H9 (cell line): Measurements from ENCODE around the gene CASP5. TPM values are rescaled to one million over a fixed set of nuclear protein-coding genes. Genes with fewer than 3 reads are reported as not detected.

ENCODE experiments used
- DNase-seq: peaks from one replicate; pipeline ENCODE4 v3.0.0-alpha.2; 2017
- H2AFZ ChIP-seq: one replicate; pipeline ENCODE4 v1.6.1; 2013; ENCODE audit warnings: mild to moderate bottlenecking, low read length, control low read depth, moderate library complexity
- H2AK5ac ChIP-seq: 2 replicates; pipeline ENCODE4 v1.6.1; 2013; ENCODE audit warnings: low read length, control low read depth, mixed read lengths; ENCODE audit not compliant: insufficient read length
- H2BK120ac ChIP-seq: one replicate; pipeline ENCODE4 v1.6.1; 2013; ENCODE audit warnings: low read depth, mild to moderate bottlenecking, low read length, control low read depth, inconsistent platforms; ENCODE audit not compliant: poor library complexity, severe bottlenecking
- H2BK12ac ChIP-seq: 2 replicates; pipeline ENCODE4 v1.6.1; 2013; ENCODE audit warnings: low read length, control low read depth, mixed read lengths, low read depth; ENCODE audit not compliant: insufficient read length
- H2BK15ac ChIP-seq: 2 replicates; pipeline ENCODE4 v1.6.1; 2013; ENCODE audit warnings: low read depth, low read length, control low read depth
- H2BK20ac ChIP-seq: one replicate; pipeline ENCODE4 v1.6.1; 2013; ENCODE audit warnings: low read depth, mild to moderate bottlenecking, low read length, control low read depth, inconsistent platforms; ENCODE audit not compliant: poor library complexity, severe bottlenecking
- H2BK5ac ChIP-seq: 2 replicates; pipeline ENCODE4 v1.6.1; 2013; ENCODE audit warnings: low read length, control low read depth, mixed read lengths; ENCODE audit not compliant: insufficient read length
- H3K14ac ChIP-seq: 2 replicates; pipeline ENCODE4 v1.6.1; 2013; ENCODE audit warnings: low read length, control low read depth; ENCODE audit not compliant: insufficient read depth
- H3K18ac ChIP-seq: 2 replicates; pipeline ENCODE4 v1.6.1; 2013; ENCODE audit warnings: low read depth, mild to moderate bottlenecking, mixed read lengths, low read length, control low read depth; ENCODE audit not compliant: insufficient read length
- H3K23ac ChIP-seq: 2 replicates; pipeline ENCODE4 v1.6.1; 2013; ENCODE audit warnings: low read length, control low read depth, mixed read lengths, low read depth; ENCODE audit not compliant: insufficient read length
- H3K23me2 ChIP-seq: 2 replicates; pipeline ENCODE4 v1.6.1; 2013; ENCODE audit warnings: low read depth, mild to moderate bottlenecking, mixed read lengths, low read length, control low read depth; ENCODE audit not compliant: insufficient read length, poor library complexity, severe bottlenecking
- H3K27ac ChIP-seq: 2 replicates; pipeline ENCODE4 v1.5.1; 2013; ENCODE audit warnings: low read length, control low read depth, mixed read lengths, low read depth; ENCODE audit not compliant: insufficient read length
- H3K27me3 ChIP-seq: 2 replicates; pipeline ENCODE4 v1.6.1; 2013; ENCODE audit warnings: low read length, control low read depth, inconsistent platforms; ENCODE audit not compliant: insufficient read depth
- H3K4ac ChIP-seq: 2 replicates; pipeline ENCODE4 v1.6.1; 2013; ENCODE audit warnings: low read depth, mild to moderate bottlenecking, control low read depth, inconsistent platforms, low read length, moderate library complexity
- H3K4me1 ChIP-seq: 2 replicates; pipeline ENCODE4 v1.6.1; 2013; ENCODE audit warnings: low read length, control low read depth, inconsistent platforms; ENCODE audit not compliant: insufficient read depth
- H3K4me2 ChIP-seq: 2 replicates; pipeline ENCODE4 v1.6.1; 2013; ENCODE audit warnings: low read length, control low read depth, mixed read lengths; ENCODE audit not compliant: insufficient read length, insufficient read depth
- H3K56ac ChIP-seq: 2 replicates; pipeline ENCODE4 v1.6.1; 2013; ENCODE audit warnings: low read depth, mild to moderate bottlenecking, mixed read lengths, low read length, control low read depth; ENCODE audit not compliant: insufficient read length
- H3K79me1 ChIP-seq: 2 replicates; pipeline ENCODE4 v1.6.1; 2013; ENCODE audit warnings: low read depth, mild to moderate bottlenecking, moderate library complexity, low read length, control low read depth, inconsistent platforms; ENCODE audit not compliant: insufficient read depth, poor library complexity, severe bottlenecking
- H3K79me2 ChIP-seq: 2 replicates; pipeline ENCODE4 v1.6.1; 2013; ENCODE audit warnings: low read length, control low read depth, inconsistent platforms; ENCODE audit not compliant: insufficient read depth
- H3K9ac ChIP-seq: 2 replicates; pipeline ENCODE4 v1.6.1; 2013; ENCODE audit warnings: low read length, control low read depth, mixed read lengths; ENCODE audit not compliant: insufficient read length; ENCODE audit errors: extremely low read depth
- H3K9me3 ChIP-seq: one replicate; pipeline ENCODE4 v1.6.1; 2013; ENCODE audit warnings: low read depth, low read length, inconsistent platforms; ENCODE audit not compliant: control insufficient read depth
- H3T11ph ChIP-seq: one replicate; pipeline ENCODE4 v1.6.1; 2013; ENCODE audit warnings: mild to moderate bottlenecking, low read length, control low read depth, inconsistent platforms
- H4K20me1 ChIP-seq: one replicate; pipeline ENCODE4 v1.6.1; 2013; ENCODE audit not compliant: control insufficient read depth, insufficient read length, insufficient read depth
- H4K5ac ChIP-seq: 2 replicates; pipeline ENCODE4 v1.6.1; 2013; ENCODE audit warnings: low read depth, mild to moderate bottlenecking, mixed read lengths, low read length, control low read depth; ENCODE audit not compliant: insufficient read length
- H4K8ac ChIP-seq: replicated peaks from 2 replicates; pipeline ENCODE4 v1.6.1; 2013; ENCODE audit warnings: low read length, control low read depth, mixed read lengths, low read depth; ENCODE audit not compliant: insufficient read length
- H4K91ac ChIP-seq: 2 replicates; pipeline ENCODE4 v1.6.1; 2013; ENCODE audit warnings: low read depth, mild to moderate bottlenecking, moderate library complexity, mixed read lengths, low read length, control low read depth; ENCODE audit not compliant: insufficient read length
- H3K27ac Mint-ChIP-seq, 3 experiments: 2 replicates in 2 of 3; 3 replicates in 1 of 3; pipeline ENCODE4 v1.8.0; 2020 to 2021; ENCODE audit warnings: mixed read lengths in 3 of 3, mild to moderate bottlenecking in 1 of 3, moderate library complexity in 1 of 3
- H3K27me3 Mint-ChIP-seq: 2 replicates; pipeline ENCODE4 v1.8.0; 2021; ENCODE audit warnings: low read depth, mild to moderate bottlenecking, moderate library complexity, mixed read lengths
- H3K36me3 Mint-ChIP-seq, 3 experiments: 2 replicates in 2 of 3; 3 replicates in 1 of 3; pipeline ENCODE4 v1.8.0; 2020 to 2021; ENCODE audit warnings: low read depth in 3 of 3, mixed read lengths in 3 of 3; ENCODE audit not compliant: insufficient read depth in 1 of 3
- H3K4me1 Mint-ChIP-seq, 2 experiments: 2 replicates each; pipeline ENCODE4 v1.8.0; 2020; ENCODE audit warnings: mixed read lengths in 2 of 2
- H3K4me3 Mint-ChIP-seq, 2 experiments: 2 replicates in 1 of 2; 3 replicates in 1 of 2; pipeline ENCODE4 v1.8.0; 2020 to 2021; ENCODE audit warnings: mild to moderate bottlenecking in 2 of 2, mixed read lengths in 2 of 2, moderate library complexity in 1 of 2
- H3K9me3 Mint-ChIP-seq, 2 experiments: 2 replicates in 1 of 2; 3 replicates in 1 of 2; pipeline ENCODE4 v1.8.0; 2020; ENCODE audit warnings: mild to moderate bottlenecking in 2 of 2, mixed read lengths in 2 of 2, moderate library complexity in 1 of 2
- WGBS: extraction: QIAGEN DNeasy Blood & Tissue Kit; methylation state at CpG from one replicate; pipeline ENCODE4 v1.1.7; 2013; ENCODE audit warnings: missing lambda C conversion rate, low lambda C conversion rate, mixed read lengths; ENCODE audit not compliant: insufficient read length; ENCODE audit errors: extremely low coverage; 5-methylcytosine and 5-hydroxymethylcytosine counted together
- total RNA-seq: library from RNA; stranded (reverse); gene quantifications from 2 replicates; pipeline ENCODE4 v1.2.1, GENCODE V29; 2021
- TF ChIP-seq, protein P1 (sequence below): fragments of 200-600 bp; sonication (generic); conservative IDR thresholded peaks from 3 replicates; pipeline ENCODE4 v1.8.0; 2021; ENCODE audit warnings: antibody characterized with exemption, mild to moderate bottlenecking

The CASP5 gene
- total RNA-seq, 1 experiment from 2014 or later, result not detected

DNA sequence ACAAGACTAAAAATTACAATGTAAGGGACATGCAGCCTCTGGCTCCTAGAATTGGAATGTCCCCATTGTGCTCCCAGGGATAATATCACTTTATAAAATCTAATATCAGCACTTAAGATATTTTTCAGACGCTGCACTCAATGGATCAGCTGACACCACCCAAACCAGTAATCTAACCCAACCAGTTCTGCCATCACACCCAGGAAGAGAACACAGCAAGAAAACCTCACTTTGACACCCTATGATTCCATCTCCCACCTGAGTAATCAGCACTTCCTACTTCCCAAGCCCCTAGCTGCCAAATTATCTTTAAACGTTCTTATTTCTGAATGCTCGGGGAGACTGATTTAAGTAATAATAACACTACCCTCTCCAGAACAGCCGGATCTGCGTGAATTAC is 57.2 kb downstream of the CASP5 start:
- no peak overlapping the region for H3K27ac ChIP-seq
- H2BK20ac ChIP-seq, result no peak overlapping the region
- no peaks in the 10 kb centered on the region for H3K27me3 Mint-ChIP-seq
- no peak overlapping the region for H4K5ac ChIP-seq
- H3K14ac ChIP-seq, result no peak overlapping the region
- no peak for DNase-seq
- H3K4me1 Mint-ChIP-seq, result peaks cover 11 to 14% of the 10 kb centered on the region in 2 experiments
- no peak overlapping the region for H2BK120ac ChIP-seq
- H3K9ac ChIP-seq, result no peak overlapping the region
- no peak overlapping the region for H3K27ac Mint-ChIP-seq
- no peak overlapping the region for H3K23ac ChIP-seq
- no peak overlapping the region for H3K4me3 Mint-ChIP-seq
- no peak overlapping the region for H3K4me2 ChIP-seq
- no peak overlapping the region for H3K18ac ChIP-seq
- H3K9me3 Mint-ChIP-seq, result peaks cover 11 to 34% of the 10 kb centered on the region in 2 experiments
- no peak overlapping the region for H2BK5ac ChIP-seq
- no peak overlapping the region for H4K91ac ChIP-seq
- H3K79me1 ChIP-seq, result no peaks in the 10 kb centered on the region
- TF ChIP-seq, protein P1, sequence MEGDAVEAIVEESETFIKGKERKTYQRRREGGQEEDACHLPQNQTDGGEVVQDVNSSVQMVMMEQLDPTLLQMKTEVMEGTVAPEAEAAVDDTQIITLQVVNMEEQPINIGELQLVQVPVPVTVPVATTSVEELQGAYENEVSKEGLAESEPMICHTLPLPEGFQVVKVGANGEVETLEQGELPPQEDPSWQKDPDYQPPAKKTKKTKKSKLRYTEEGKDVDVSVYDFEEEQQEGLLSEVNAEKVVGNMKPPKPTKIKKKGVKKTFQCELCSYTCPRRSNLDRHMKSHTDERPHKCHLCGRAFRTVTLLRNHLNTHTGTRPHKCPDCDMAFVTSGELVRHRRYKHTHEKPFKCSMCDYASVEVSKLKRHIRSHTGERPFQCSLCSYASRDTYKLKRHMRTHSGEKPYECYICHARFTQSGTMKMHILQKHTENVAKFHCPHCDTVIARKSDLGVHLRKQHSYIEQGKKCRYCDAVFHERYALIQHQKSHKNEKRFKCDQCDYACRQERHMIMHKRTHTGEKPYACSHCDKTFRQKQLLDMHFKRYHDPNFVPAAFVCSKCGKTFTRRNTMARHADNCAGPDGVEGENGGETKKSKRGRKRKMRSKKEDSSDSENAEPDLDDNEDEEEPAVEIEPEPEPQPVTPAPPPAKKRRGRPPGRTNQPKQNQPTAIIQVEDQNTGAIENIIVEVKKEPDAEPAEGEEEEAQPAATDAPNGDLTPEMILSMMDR, result no peak
- H3K79me2 ChIP-seq, result no peaks in the 10 kb centered on the region
- H2BK15ac ChIP-seq, result no peak overlapping the region
- no peak overlapping the region for H3T11ph ChIP-seq
- H3K4me1 ChIP-seq, result no peaks in the 10 kb centered on the region
- no peaks in the 10 kb centered on the region for H3K9me3 ChIP-seq
- H4K8ac ChIP-seq, result no peak overlapping the region
- no peak overlapping the region for H2BK12ac ChIP-seq
- no peak overlapping the region for H2AFZ ChIP-seq
- H3K36me3 Mint-ChIP-seq, result peaks cover 8 to 26% (median 21%) of the 10 kb centered on the region in 3 experiments
- no peak overlapping the region for H3K56ac ChIP-seq
- no peaks in the 10 kb centered on the region for H3K27me3 ChIP-seq
- no peaks in the 10 kb centered on the region for H4K20me1 ChIP-seq
- WGBS, result no CpG with 5 or more reads among the region's 5 CpGs
- H3K4ac ChIP-seq, result no peak overlapping the region
- H2AK5ac ChIP-seq, result no peak overlapping the region
- H3K23me2 ChIP-seq, result no peaks in the 10 kb centered on the region
